ENCODE results near the gene DSP.

Gene DSP

GRCh38 chr6:7566107-7566506, 24.6 kb downstream of the DSP start:
- DNase-seq: no peak

GRCh38 chr6:7566617-7567173, 25.2 kb downstream of the DSP start:
- no peak for DNase-seq

GRCh38 chr6:7568021-7568420, 26.6 kb downstream of the DSP start:
- no peak for DNase-seq

- no peak for DNase-seq
These were observed 27.6 kb downstream of the DSP start for GRCh38 chr6:7569082-7569481.

GRCh38 chr6:7572213-7572943, 30.9 kb downstream of the DSP start:
- no peak for DNase-seq

- no peak for DNase-seq
These were observed 33.0 kb downstream of the DSP start for GRCh38 chr6:7574500-7574899.

- DNase-seq: no peak
These were observed 37.0 kb downstream of the DSP start for GRCh38 chr6:7578516-7578915.

- DNase-seq: no peak
These were observed 37.5 kb downstream of the DSP start for GRCh38 chr6:7578931-7579330.

GRCh38 chr6:7579851-7580250, 38.4 kb downstream of the DSP start:
- no peak for DNase-seq

GRCh38 chr6:7580537-7580926, 39.1 kb downstream of the DSP start:
- no peak for DNase-seq

GRCh38 chr6:7580927-7581618, 39.6 kb downstream of the DSP start:
- no peak for DNase-seq

- no peak for DNase-seq
These were observed 43.9 kb downstream of the DSP start for GRCh38 chr6:7585287-7585930.

- DNase-seq: no peak
These were observed 46.2 kb downstream of the DSP start for GRCh38 chr6:7587631-7588100.

- DNase-seq: no peak
These were observed 47.0 kb downstream of the DSP start for GRCh38 chr6:7588506-7588905.

GRCh38 chr6:7589221-7589620, 47.8 kb downstream of the DSP start:
- no peak for DNase-seq

- peak; percentile 88 for DNase-seq
These were observed 48.8 kb downstream of the DSP start, which contains the start of gene SNRNP48 for GRCh38 chr6:7589949-7590917. Gene SNRNP48 (plus strand): TSS chr6:7590198. CDS start chr6:7590258, 60 bp downstream.

GRCh38 chr6:7590918-7591302, 49.4 kb downstream of the DSP start:
- no peak for DNase-seq

GRCh38 chr6:7591770-7592169, 50.3 kb downstream of the DSP start:
- DNase-seq: no peak

- no peak for DNase-seq
These were observed 51.8 kb downstream of the DSP start for GRCh38 chr6:7593229-7593628.

GRCh38 chr6:7594579-7595125, 53.2 kb downstream of the DSP start:
- no peak for DNase-seq

- DNase-seq: no peak
These were observed 62.5 kb downstream of the DSP start for GRCh38 chr6:7604003-7604402.

- no peak for DNase-seq
These were observed 63.0 kb downstream of the DSP start for GRCh38 chr6:7604506-7604905.

All from CD4-positive, alpha-beta T cell treated with Interferon gamma for 1 hour (primary cell).